Fibroblast of skin of left quadriceps (primary cell): ENCODE data around the gene ZSCAN5B.
"Not testable (repeated sequence)": the region's sequence is repeated elsewhere in the genome, so short reads cannot be mapped to it uniquely, and the experiment has no call there.

Experiments
- DNase-seq, 2 experiments: peaks; one replicate each; pipeline ENCODE4 v3.0.0-alpha.2; 2013; ENCODE audit warnings: low read depth in 2 of 2

Gene ZSCAN5B, protein sequence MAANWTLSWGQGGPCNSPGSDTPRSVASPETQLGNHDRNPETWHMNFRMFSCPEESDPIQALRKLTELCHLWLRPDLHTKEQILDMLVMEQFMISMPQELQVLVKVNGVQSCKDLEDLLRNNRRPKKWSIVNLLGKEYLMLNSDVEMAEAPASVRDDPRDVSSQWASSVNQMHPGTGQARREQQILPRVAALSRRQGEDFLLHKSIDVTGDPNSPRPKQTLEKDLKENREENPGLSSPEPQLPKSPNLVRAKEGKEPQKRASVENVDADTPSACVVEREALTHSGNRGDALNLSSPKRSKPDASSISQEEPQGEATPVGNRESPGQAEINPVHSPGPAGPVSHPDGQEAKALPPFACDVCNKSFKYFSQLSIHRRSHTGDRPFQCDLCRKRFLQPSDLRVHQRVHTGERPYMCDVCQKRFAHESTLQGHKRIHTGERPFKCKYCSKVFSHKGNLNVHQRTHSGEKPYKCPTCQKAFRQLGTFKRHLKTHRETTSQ

DNA sequence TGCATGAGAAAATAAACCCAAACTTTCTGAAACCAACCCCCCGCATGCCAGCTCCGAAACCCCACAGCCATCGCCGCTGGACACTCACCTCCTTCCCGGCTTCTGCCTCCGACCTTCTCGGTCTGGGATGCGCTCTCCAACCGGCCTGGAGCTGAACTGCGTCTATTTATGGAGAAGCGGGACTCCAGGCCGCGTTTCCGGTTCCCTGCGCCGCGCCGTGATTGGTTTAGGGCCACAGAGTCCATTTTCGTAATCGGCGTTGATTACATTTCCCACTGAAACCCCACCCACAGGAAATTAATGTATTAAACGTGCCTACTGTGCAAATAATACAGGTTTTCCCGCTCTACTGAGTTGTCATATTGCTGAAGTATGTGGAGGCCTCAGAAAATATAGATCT is at the start of gene ZSCAN5B:
TSS of gene ZSCAN5B (minus strand) at position 138 of the 400 bp plus-strand sequence. CDS start 4,731 bp downstream, outside the sequence.
- DNase-seq = not testable (repeated sequence)

GRCh38 chr19:56245764-56246163 is 48.2 kb upstream of the ZSCAN5B start:
- not testable (repeated sequence) for DNase-seq

- DNase-seq = peak in 1 of 2 experiments; percentile 3
Observed at GRCh38 chr19:56245121-56245740, 47.6 kb upstream of the ZSCAN5B start.

DNA sequence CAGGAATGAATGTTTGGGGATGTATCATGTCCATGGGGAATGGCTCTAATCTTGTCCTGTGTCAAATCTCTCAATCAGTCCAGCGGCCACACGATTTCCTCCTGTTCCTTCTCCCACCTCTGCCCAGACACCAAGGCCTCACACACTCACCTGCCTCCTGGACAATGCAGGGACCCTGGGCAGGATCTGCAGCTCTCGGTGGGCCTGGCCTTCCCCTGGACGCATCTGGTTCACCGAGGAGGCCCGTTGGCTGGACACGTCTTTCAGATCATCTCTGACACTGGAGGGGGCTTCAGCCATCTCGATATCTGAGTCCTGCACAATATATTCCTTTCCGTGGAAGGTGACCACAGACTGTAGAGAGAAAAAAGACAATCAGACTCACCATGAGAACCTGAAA is 25.9 kb upstream of the ZSCAN5B start:
- DNase-seq = no peak

DNA sequence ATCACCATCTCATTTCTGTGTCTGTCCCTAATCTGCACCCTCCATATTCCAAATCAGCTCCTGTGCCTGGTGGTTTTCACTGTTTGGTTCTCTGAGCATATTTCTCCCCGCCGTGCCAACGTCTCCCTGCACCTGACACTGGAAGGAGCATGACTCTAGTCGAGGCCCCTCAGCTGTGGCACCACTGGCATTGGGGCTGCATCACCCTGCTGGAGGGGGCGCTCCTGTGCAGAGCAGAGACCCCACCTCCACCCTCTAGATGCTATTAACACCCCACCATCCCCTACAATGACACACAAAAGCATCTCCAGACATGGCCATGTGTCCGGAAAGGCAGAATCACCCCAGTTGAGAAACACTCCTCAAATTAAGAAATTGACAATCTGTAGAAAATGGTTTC is 25.3 kb upstream of the ZSCAN5B start:
- DNase-seq = no peak

GRCh38 chr19:56221851-56222250 is 24.3 kb upstream of the ZSCAN5B start:
- no peak for DNase-seq

GRCh38 chr19:56221442-56221841 is 23.9 kb upstream of the ZSCAN5B start:
- not testable (repeated sequence) for DNase-seq

- no peak for DNase-seq
Observed at GRCh38 chr19:56218961-56219360, 21.4 kb upstream of the ZSCAN5B start.

GRCh38 chr19:56217039-56217949 is 19.7 kb upstream of the ZSCAN5B start:
- DNase-seq = no peak

DNA sequence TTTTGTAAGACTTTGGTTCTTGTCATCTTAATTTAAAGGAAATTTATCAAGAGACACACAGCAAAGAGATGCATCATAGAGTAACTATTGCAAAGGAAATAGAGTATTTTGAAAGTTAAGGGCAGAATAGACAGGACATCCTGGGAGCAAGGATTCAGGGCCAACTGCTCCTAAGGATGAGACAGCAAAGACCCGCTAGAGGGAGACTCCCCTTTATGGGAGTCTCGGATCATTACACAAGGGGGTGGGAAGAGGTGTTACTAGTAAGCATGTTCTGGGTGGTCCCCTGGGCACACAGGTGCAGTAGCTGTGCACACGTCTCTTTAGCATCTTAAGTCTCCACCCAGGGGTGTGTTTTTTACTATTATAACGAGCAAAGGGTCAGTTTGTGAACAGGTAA is 14.1 kb upstream of the ZSCAN5B start:
- DNase-seq = no peak

- DNase-seq = not testable (repeated sequence)
Observed at GRCh38 chr19:56210036-56210435, 12.5 kb upstream of the ZSCAN5B start.

DNA sequence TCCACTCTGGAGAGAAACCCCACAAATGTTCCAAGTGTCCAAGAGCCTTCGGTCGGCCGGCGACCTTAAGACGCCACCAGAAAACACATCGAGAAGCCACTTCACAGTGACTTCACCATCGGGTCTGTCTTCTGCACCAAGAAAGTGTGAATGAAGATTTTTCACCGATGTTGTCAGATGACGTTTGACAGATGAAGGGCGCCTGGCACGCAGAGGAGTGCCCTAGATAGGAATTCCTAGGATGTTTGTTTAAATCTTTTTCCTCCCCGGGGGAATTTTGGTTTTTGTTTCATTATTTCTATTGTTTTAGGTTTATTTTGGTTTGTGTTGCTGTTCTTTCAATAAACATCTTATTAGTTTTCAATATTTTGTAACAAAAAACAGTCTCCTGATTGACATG is 11.5 kb upstream of the ZSCAN5B start:
- DNase-seq = no peak

DNA sequence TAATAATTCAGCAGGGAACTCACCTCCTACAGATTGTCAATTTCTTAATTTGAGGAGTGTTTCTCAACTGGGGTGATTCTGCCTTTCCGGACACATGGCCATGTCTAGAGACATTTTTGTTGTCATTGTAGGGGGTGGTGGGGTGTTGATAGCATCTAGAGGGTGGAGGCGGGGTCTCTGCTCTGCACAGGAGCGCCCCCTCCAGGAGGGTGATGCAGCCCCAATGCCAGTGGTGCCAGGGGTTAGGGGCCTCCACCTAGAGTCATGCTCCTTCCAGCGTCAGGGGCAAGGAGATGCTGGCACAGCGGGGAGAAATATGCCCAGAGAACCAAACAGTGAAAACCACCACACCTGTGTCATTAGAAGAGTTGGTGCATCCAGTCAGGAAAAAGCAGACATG is 10.0 kb upstream of the ZSCAN5B start:
- DNase-seq = not testable (repeated sequence)

- DNase-seq = no peak
Observed at GRCh38 chr19:56201973-56202372, 4.4 kb upstream of the ZSCAN5B start, which contains the start of gene ZSCAN5C. Gene ZSCAN5C (plus strand): TSS chr19:56202273. CDS start chr19:56205914, 3,641 bp downstream.

DNA sequence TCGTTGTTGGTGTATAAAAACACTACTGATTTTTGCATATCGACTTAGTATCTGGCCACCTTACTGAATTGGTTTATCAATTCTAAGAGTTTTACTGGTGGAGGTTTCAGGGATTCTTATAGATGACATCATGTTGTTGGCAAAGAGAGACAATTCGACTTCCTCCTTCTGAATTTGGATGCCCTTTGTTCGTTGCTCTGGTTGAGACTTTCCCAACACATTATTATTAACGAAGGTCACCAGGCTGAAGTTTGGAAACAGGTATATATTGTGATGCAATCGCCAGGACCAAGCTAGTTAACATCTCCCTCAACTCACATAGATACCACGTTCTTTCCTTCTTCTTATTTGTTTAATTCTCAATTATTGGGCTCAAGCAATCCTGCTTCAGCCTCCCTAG is 2.1 kb upstream of the ZSCAN5B start:
- DNase-seq = no peak

DNA sequence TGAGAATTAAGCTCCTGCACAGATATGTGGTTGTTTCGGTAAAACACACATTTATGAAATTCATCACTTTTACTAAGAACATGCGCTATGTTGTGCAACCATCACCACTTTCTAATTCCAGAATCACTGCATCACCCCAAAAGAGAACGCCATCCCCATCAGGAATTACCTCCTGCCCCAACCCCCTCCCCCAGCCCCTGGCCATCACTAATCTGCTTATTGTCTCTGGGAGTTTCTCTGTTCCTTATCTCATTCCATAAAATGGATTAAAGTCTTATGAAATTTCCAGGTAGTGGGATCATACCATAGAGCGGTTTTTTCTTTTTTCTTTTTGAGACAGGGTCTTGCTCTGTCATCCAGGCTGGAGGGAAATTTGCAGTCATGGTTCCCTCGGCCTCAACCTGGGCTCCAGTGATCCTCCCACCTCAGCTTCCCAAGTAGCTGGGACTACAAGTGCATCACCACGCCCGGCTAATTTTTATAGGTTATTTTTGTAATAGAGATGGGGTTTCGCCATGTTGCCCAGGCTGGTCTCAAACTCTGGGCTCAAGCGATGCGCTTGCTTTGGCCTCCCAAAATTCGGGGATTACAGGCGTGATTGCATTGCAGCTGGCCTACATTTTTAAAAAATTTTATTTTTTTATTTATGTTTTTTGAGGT is 3.5 kb downstream of the ZSCAN5B start:
- DNase-seq = no peak

GRCh38 chr19:56191711-56192110 is 5.9 kb downstream of the ZSCAN5B start:
- no peak for DNase-seq

- DNase-seq = no peak
Observed at GRCh38 chr19:56191115-56191514, 6.5 kb downstream of the ZSCAN5B start.

DNA sequence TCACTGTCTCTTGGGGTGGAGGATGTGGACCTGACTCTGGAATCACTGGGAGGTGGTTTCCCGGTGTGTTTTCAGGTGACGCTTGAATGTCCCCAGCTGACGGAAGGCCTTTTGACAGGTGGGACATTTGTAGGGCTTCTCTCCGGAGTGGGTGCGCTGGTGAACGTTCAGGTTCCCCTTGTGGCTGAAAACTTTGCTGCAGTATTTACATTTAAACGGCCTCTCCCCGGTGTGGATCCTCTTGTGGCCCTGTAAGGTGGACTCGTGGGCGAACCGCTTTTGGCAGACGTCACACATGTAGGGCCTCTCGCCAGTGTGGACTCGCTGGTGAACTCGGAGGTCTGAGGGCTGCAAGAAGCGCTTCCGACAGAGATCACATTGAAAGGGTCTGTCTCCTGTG is 7.8 kb downstream of the ZSCAN5B start:
- no peak for DNase-seq

GRCh38 chr19:56177564-56178243 is 19.9 kb downstream of the ZSCAN5B start:
- no peak for DNase-seq

DNA sequence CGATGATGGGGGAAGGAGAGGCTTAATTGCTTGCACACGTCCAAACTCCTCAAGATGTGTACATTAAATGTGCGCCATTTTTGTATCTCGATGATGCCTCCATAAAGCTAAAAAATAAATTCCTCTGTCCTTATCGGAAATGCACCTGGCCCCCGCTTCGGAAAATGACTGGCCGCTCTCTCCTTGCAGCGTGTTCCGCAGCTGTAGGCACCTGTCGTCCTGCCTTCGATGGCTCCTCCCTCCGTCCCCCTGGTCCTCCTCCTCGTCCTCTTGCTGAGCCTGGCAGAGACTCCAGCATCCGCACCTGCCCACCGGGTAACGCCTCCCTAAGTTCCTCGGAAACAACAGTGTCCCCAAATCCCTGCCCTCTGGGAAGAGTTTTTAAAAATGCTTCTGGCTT is 20.7 kb downstream of the ZSCAN5B start:
- DNase-seq = no peak
